ENCODE measurements around the gene ANKRD33. TPM values are rescaled to one million over a fixed set of nuclear protein-coding genes. Genes with fewer than 3 reads are reported as not detected.

The ANKRD33 gene
- total RNA-seq, 1 experiment from 2014 or later: 0.21 TPM

- H3K36me3 ChIP-seq (ENCODE audit: control insufficient read depth, insufficient read depth, low read length): no peaks in the 10 kb centered on the region
- in situ Hi-C loops (cut with HindIII; ENCODE audit: low pct_unique_long_range_greater_than_20kb, low sequenced_read_pairs): no loop called here
- ATAC-seq: peak; percentile 24
- DNase-seq (ENCODE audit: low read depth, low spot score): no peak
- H3K27me3 ChIP-seq (ENCODE audit: control insufficient read depth, insufficient read depth, low read length): no peaks in the 10 kb centered on the region
- ChIA-PET CTCF (interaction anchor here (0.7 to 1.7 kb wide), 2 partner anchors 9 to 12 kb away, joined by 3 to 5 read pairs; no protein-coding TSS in a partner anchor), POLR2A (interaction anchor here (0.6 kb wide), 1 partner anchor 80 kb away, joined by 23 read pairs; no protein-coding TSS in a partner anchor)
- TF ChIP-seq POLR2AphosphoS5 (IDR thresholded peaks at IDR 0.05; ENCODE audit: low read depth, low read length) (no peak), REST (IDR thresholded peaks at IDR 0.05; ENCODE audit: insufficient read depth in 1 of 2, low read depth in 2 of 2, low read length in 1 of 2) (no peak), SIN3A (IDR thresholded peaks at IDR 0.05; ENCODE audit: borderline replicate concordance, insufficient read depth, low read depth, low read length) (no peak), TCF7L2 (IDR thresholded peaks at IDR 0.05; ENCODE audit: low read depth, low read length) (no peak)
- TF ChIP-seq, protein P1, sequence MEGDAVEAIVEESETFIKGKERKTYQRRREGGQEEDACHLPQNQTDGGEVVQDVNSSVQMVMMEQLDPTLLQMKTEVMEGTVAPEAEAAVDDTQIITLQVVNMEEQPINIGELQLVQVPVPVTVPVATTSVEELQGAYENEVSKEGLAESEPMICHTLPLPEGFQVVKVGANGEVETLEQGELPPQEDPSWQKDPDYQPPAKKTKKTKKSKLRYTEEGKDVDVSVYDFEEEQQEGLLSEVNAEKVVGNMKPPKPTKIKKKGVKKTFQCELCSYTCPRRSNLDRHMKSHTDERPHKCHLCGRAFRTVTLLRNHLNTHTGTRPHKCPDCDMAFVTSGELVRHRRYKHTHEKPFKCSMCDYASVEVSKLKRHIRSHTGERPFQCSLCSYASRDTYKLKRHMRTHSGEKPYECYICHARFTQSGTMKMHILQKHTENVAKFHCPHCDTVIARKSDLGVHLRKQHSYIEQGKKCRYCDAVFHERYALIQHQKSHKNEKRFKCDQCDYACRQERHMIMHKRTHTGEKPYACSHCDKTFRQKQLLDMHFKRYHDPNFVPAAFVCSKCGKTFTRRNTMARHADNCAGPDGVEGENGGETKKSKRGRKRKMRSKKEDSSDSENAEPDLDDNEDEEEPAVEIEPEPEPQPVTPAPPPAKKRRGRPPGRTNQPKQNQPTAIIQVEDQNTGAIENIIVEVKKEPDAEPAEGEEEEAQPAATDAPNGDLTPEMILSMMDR (IDR thresholded peaks at IDR 0.05): no peak
- BruUV-seq (replicated peaks): no TSS peak
- intact Hi-C loops (cut with micrococcal nuclease; ENCODE audit: unreplicated experiment): no loop called here
- no peaks in the 10 kb centered on the region for H3K4me1 ChIP-seq (ENCODE audit: control insufficient read depth, insufficient read depth, low read length)
- H3K27ac ChIP-seq (ENCODE audit: low read length): no peak overlapping the region
- no peak overlapping the region for H3K4me3 ChIP-seq (ENCODE audit: low read depth in 2 of 2, low read length in 2 of 2)
- H3K9me3 ChIP-seq (ENCODE audit: control insufficient read depth, insufficient read depth, low read depth, low read length): no peaks in the 10 kb centered on the region
These were observed 35.0 kb downstream of the ANKRD33 start for GRCh38 chr12:51922762-51923505.

DNA sequence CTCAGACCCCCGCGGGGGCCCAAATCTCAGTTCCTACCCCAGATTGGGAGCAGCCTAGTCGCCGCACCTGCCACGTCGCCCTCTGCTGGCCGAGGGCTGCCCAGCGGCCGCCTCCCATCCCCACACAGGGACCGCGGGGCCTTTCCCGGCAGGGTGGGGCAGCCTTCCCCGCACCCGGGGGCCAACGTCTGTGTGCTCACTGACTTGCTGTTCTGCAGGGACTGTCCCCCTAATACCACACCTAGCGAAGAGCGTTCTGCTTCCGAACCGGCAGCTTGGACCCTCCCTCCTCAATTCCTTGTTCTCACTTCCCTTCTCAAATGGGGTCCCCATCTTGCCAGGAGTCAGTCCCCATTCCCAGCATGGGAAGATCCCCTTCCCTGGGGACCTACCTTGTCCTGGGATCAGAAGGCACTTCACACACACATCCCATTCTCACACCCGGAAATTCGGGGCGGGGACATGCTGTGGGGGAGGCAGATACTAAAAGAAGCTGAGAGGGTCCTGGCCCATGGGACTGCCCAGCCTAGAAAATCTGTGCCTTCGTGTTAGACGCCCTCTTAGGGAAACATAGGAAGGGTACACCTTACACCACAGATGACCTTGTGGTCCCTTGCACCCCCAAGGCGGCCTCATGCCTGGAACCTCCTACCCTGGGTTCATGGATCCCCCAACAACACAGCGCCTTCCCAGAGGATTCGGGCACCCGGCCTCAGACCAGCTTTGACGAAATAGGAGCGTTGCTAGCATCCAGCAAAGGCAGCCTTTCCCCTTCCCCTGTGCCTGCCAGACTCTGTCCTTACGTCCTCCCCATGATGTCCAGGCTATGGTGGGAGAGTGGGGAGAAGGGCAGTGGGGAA, 35.8 kb downstream of the ANKRD33 start:
- Histone ChIP-seq H3K9me3 (ENCODE audit: control insufficient read depth, insufficient read depth, low read depth, low read length) (no peaks in the 10 kb centered on the region), H3K4me1 (ENCODE audit: control insufficient read depth, insufficient read depth, low read length) (no peaks in the 10 kb centered on the region), H3K27me3 (ENCODE audit: control insufficient read depth, insufficient read depth, low read length) (no peaks in the 10 kb centered on the region), H3K4me3 (ENCODE audit: low read depth in 2 of 2, low read length in 2 of 2) (peak overlapping the region in 1 of 2 experiments; percentile 24; a peak in 2 of 4 replicates), H3K36me3 (ENCODE audit: control insufficient read depth, insufficient read depth, low read length) (no peaks in the 10 kb centered on the region), H3K27ac (ENCODE audit: low read length) (no peak overlapping the region)
- no TSS peak for BruUV-seq (replicated peaks)
- ChIA-PET CTCF (interaction anchor here (0.7 to 1.7 kb wide), 3 partner anchors 10 to 101 kb away, joined by 3 to 5 read pairs (median 3); no protein-coding TSS in a partner anchor), POLR2A (no interaction called here)
- DNase-seq (ENCODE audit: low read depth, low spot score): peak; percentile 4
- ATAC-seq: peak; percentile 89
- in situ Hi-C loops (cut with HindIII; ENCODE audit: low pct_unique_long_range_greater_than_20kb, low sequenced_read_pairs) (no loop called here), intact Hi-C loops (cut with micrococcal nuclease; ENCODE audit: unreplicated experiment) (no loop called here)
- no peak for TF ChIP-seq REST (IDR thresholded peaks at IDR 0.05; ENCODE audit: insufficient read depth in 1 of 2, low read depth in 2 of 2, low read length in 1 of 2)
- TF ChIP-seq, protein P1 (IDR thresholded peaks at IDR 0.05): peak; percentile 96
- no peak for TF ChIP-seq TCF7L2 (IDR thresholded peaks at IDR 0.05; ENCODE audit: low read depth, low read length)
- TF ChIP-seq SIN3A (IDR thresholded peaks at IDR 0.05; ENCODE audit: borderline replicate concordance, insufficient read depth, low read depth, low read length): no peak
- TF ChIP-seq POLR2AphosphoS5 (IDR thresholded peaks at IDR 0.05; ENCODE audit: low read depth, low read length): no peak

All from Panc1 (cell line).